HL-60 (cell line): ENCODE data around the gene CRABP1.

Experiments
- POLR2AphosphoS5 ChIP-seq: IDR thresholded peaks from 2 replicates; pipeline ENCODE4 v1.6.1; 2012; ENCODE audit warnings: low read depth
- TF ChIP-seq, protein P1 (sequence below): IDR thresholded peaks from one replicate; pipeline ENCODE4 v1.5.1; 2011; ENCODE audit warnings: low read length, control low read depth, inconsistent platforms; ENCODE audit not compliant: insufficient read depth
- TF ChIP-seq, protein P2 (sequence below): IDR thresholded peaks from 2 replicates; pipeline ENCODE4 v1.6.1; 2012; ENCODE audit warnings: low read depth; ENCODE audit not compliant: insufficient replicate concordance

GRCh38 chr15:78355177-78355576 is 15.0 kb downstream of the CRABP1 start:
- TF ChIP-seq, protein P1, sequence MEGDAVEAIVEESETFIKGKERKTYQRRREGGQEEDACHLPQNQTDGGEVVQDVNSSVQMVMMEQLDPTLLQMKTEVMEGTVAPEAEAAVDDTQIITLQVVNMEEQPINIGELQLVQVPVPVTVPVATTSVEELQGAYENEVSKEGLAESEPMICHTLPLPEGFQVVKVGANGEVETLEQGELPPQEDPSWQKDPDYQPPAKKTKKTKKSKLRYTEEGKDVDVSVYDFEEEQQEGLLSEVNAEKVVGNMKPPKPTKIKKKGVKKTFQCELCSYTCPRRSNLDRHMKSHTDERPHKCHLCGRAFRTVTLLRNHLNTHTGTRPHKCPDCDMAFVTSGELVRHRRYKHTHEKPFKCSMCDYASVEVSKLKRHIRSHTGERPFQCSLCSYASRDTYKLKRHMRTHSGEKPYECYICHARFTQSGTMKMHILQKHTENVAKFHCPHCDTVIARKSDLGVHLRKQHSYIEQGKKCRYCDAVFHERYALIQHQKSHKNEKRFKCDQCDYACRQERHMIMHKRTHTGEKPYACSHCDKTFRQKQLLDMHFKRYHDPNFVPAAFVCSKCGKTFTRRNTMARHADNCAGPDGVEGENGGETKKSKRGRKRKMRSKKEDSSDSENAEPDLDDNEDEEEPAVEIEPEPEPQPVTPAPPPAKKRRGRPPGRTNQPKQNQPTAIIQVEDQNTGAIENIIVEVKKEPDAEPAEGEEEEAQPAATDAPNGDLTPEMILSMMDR, result no peak
- TF ChIP-seq, protein P2, sequence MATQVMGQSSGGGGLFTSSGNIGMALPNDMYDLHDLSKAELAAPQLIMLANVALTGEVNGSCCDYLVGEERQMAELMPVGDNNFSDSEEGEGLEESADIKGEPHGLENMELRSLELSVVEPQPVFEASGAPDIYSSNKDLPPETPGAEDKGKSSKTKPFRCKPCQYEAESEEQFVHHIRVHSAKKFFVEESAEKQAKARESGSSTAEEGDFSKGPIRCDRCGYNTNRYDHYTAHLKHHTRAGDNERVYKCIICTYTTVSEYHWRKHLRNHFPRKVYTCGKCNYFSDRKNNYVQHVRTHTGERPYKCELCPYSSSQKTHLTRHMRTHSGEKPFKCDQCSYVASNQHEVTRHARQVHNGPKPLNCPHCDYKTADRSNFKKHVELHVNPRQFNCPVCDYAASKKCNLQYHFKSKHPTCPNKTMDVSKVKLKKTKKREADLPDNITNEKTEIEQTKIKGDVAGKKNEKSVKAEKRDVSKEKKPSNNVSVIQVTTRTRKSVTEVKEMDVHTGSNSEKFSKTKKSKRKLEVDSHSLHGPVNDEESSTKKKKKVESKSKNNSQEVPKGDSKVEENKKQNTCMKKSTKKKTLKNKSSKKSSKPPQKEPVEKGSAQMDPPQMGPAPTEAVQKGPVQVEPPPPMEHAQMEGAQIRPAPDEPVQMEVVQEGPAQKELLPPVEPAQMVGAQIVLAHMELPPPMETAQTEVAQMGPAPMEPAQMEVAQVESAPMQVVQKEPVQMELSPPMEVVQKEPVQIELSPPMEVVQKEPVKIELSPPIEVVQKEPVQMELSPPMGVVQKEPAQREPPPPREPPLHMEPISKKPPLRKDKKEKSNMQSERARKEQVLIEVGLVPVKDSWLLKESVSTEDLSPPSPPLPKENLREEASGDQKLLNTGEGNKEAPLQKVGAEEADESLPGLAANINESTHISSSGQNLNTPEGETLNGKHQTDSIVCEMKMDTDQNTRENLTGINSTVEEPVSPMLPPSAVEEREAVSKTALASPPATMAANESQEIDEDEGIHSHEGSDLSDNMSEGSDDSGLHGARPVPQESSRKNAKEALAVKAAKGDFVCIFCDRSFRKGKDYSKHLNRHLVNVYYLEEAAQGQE, result no peak
- TF ChIP-seq POLR2AphosphoS5, result no peak
